GM21619 (cell line): ENCODE data around the gene NID1.

Source experiments
- ATAC-seq: cut with Tn5 transposase; IDR thresholded peaks from one replicate; pipeline ENCODE4 v1.9.1; 2021; ENCODE audit not compliant: unreplicated experiment

Gene NID1

GRCh38 chr1:236066828-236067386, 2.0 kb upstream of the NID1 start:
- peak; percentile 68 for ATAC-seq

DNA sequence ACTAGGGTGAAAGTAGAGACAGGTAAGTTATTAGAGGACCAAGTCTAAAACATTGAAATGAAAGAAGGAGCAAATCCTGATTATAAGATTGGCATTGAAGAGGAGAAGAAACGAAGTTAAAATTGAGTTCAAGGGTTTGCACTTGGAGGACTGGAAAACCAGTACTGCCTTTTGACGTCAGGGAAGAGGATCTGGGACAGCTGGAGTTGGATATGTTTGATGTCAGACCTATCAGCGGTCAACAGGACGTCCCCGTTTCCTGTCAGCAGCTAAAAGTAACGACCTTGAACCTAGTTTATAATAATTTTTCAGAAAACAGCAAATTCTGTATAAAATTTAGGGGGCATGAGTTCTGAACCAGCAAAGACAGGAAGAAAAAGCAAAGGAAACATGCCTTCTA, 1.2 kb upstream of the NID1 start:
- ATAC-seq, result no peak

DNA sequence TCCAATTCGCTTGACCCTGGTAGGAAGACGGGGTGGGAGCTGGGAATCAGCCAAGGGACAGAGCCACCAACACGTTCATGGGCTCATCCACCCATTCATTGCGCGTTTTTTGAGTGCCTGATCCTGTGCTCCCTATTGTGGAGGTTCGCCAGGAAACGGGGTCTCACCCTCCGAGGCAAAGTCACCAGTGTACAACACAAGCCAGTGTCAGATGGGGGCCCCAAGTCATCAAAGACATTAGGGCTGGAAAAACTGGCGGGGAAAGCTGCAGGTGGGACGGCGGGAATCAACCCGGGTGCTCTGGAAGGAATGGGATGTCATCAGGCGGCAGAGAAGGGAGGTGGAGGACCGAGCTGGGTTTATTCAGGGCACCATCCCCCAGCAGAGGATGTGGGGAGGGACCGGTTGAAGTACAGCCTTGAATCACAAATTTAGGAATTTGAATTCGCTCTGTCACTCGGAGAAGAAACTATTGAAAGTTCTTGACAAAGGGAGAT, 667 bp upstream of the NID1 start:
- no peak for ATAC-seq

- no peak for ATAC-seq
These were observed 794 bp downstream of the NID1 start for GRCh38 chr1:236063919-236064673.

DNA sequence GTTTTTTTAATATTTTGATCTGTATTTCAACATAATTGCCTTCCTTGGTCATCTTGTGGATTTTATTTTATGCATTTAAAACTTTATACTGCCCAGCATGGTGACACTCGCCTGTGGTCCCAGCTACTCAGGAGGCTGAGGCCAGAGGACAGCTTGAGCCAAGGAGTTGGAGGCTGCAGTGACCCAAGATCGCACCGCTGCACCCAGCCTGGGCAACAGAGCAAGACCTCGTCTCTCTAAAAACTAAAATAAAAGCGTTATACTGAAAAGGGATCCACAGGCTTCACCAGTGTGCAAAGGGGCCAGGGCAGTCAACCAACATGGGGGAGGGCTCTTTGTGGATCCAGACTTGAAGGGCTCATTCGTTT, 1.4 kb downstream of the NID1 start:
- ATAC-seq, result no peak

GRCh38 chr1:236060286-236060685, 4.6 kb downstream of the NID1 start:
- no peak for ATAC-seq

GRCh38 chr1:236059011-236059410, 5.9 kb downstream of the NID1 start:
- no peak for ATAC-seq

GRCh38 chr1:236058141-236058934, 6.6 kb downstream of the NID1 start:
- peak; percentile 94 for ATAC-seq

DNA sequence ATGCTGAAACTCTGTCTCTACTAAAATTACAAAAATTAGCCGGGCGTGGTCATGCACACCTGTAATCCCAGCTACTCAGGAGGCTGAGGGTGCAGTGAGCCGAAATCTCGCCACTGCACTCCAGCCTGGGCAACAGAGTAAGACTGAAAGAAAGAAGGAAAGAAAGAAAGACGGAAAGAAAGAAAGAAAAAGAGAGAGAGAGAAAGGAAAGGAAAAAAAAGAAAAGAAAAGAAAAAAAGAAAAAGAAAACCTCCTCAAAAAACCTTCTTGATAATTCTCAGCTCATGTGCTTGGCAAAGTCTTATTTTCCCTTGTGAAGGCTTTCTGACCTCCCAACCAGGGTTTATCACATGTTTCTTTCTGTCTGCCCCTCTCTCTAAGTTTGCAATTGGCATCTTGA, 7.3 kb downstream of the NID1 start:
- no peak for ATAC-seq

- ATAC-seq, result no peak
These were observed 12.5 kb downstream of the NID1 start for GRCh38 chr1:236052232-236052993.

GRCh38 chr1:236051242-236051791, 13.6 kb downstream of the NID1 start:
- no peak for ATAC-seq

GRCh38 chr1:236045771-236046170, 19.1 kb downstream of the NID1 start:
- ATAC-seq, result no peak

GRCh38 chr1:236044341-236044740, 20.5 kb downstream of the NID1 start:
- ATAC-seq, result no peak

DNA sequence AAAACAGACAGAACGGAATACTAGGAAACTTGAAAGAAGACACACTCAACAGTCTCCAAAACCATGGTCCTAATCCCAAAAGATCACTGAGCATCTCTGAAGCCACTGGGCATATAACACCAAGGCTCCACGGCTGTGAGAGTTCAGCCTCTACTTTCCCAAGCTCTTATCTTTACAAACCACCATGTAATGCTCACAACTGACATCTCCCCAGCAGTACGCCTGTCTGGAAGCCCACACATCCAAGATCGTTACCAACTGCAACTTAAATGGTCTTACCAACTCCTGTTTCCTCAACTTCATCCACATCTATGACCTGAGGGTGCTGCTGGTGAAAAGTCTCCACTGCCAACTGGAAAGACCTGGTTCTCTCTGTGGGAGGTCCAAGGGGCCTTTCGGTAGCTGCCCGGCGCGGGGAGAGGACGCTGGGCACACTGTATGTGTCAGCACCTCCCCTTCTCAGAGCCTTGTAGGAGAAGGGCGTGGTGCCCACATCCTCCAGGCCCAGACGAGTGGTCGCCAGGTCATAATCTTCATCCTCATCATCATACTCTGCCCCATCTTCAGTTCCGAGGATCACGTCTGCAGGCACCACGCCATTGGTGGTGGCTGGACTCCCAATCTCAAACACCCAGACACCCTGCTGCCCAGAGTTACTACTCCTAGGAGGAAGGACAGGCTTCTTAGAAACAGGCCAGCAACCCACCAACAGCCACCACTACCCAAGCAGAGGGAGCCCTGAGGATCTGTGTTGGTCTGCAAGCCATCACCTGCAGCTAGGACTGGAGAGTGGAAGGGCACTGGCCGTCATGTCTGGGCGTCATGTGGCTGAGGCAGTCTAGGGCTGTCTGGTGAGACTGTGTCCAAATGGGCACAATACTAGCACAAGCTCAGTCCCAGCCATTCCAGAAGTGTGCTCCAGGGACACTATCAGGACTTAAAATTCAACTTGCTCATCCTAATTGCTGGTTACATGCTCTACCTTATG, 23.0 kb downstream of the NID1 start:
- no peak for ATAC-seq

GRCh38 chr1:236039740-236040685, 24.9 kb downstream of the NID1 start:
- no peak for ATAC-seq

DNA sequence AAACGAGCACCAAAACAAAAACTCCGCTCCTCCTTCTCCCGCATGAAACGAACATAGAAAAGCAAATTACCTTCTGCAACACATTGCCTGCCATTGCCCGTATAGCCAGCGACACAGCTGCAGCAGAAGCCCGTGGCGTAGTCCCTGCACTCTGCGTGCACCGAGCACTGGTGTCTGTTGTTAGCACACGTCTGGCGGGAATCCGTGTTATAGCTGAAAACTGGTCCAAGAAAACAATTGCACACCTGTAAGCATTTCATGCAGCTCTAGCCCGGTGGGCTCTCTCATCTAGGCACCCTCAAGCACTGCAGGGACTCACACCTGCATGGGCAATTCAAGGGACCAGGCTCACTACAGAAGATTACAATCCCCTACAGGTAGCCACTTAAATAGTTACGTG, 26.9 kb downstream of the NID1 start:
- ATAC-seq, result no peak

DNA sequence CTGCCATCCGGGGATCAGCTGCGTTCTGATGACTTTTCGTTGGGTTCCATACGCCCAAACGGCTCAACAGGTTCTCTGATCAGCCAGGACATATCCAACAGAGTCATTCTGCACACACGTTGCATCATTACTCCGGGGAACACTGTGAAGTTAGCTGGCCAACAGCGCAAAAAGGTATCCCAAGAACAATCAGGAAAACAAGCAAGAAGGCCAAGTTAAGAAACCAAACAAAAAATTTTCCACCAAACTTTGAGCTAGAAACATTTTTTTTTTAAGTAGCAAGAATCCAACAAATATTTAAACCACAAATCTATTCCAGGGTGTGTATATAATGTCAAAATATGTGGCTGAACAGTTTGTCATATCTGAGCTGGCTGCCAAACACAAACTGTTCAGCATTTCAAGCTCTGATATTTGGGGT, 29.2 kb downstream of the NID1 start:
- ATAC-seq, result no peak

- ATAC-seq, result no peak
These were observed 31.6 kb downstream of the NID1 start for GRCh38 chr1:236033336-236033735.

- no peak for ATAC-seq
These were observed 34.4 kb downstream of the NID1 start for GRCh38 chr1:236030534-236030933.
